Gastrocnemius medialis (tissue), 4 donors: ENCODE measurements around the gene LHPP. TPM values are rescaled to one million over a fixed set of nuclear protein-coding genes. Genes with fewer than 3 reads are reported as not detected.

Experiments
- ATAC-seq, 2 donors: fragments of 150-250 bp; one replicate each; pipeline ENCODE4 v1.9.1; 2016
- DNase-seq, 2 donors: peaks; one replicate each; pipeline ENCODE4 v3.0.0-alpha.2; 2019
- H3K27ac ChIP-seq, 4 donors: fragments of 200-600 bp; sonication (generic); 1 replicate in 1 of 4; 2 replicates in 3 of 4; pipeline ENCODE4 v1.5.1; 2016 to 2018; ENCODE audit warnings: mild to moderate bottlenecking in 2 of 4, moderate library complexity in 1 of 4
- H3K27me3 ChIP-seq, 3 donors: fragments of 200-600 bp; sonication (generic) in 2 of 3; 1 replicate in 1 of 3; 2 replicates in 2 of 3; pipeline versions ENCODE4 v1.5.1 to v1.6.0; 2016 to 2019; ENCODE audit warnings: mild to moderate bottlenecking in 1 of 3, moderate library complexity in 1 of 3
- H3K36me3 ChIP-seq, 2 donors: fragments of 200-600 bp; sonication (generic) in 1 of 2; one replicate each; pipeline ENCODE4 v1.5.1; 2017 to 2018
- H3K4me1 ChIP-seq, 2 donors: fragments of 200-600 bp; sonication (generic) in 1 of 2; one replicate each; pipeline ENCODE4 v1.5.1; 2016 to 2017; ENCODE audit warnings: mild to moderate bottlenecking in 2 of 2
- H3K4me3 ChIP-seq, 4 donors: fragments of 200-600 bp; sonication (generic) in 3 of 4; 1 replicate in 1 of 4; 2 replicates in 3 of 4; pipeline ENCODE4 v1.5.1; 2016 to 2019; ENCODE audit warnings: mild to moderate bottlenecking in 2 of 4
- H3K9me3 ChIP-seq, 3 donors: fragments of 200-600 bp; sonication (generic) in 2 of 3; 1 replicate in 1 of 3; 2 replicates in 2 of 3; pipeline ENCODE4 v1.5.1; 2016 to 2019
- CTCF ChIP-seq, 5 experiments: fragments of 450-650 bp in 3 of 5; fragments of 200-600 bp in 2 of 5; sonication (generic) in 2 of 5; IDR thresholded peaks in 4 of 5; conservative IDR thresholded peaks in 1 of 5; 1 replicate in 4 of 5; 2 replicates in 1 of 5; pipeline ENCODE4 v1.5.1; 2016 to 2019; ENCODE audit warnings: antibody characterized with exemption in 5 of 5, mild to moderate bottlenecking in 3 of 5, moderate library complexity in 3 of 5
- POLR2A ChIP-seq, 2 donors: fragments of 450-650 bp; IDR thresholded peaks; one replicate each; pipeline ENCODE4 v1.6.1; 2017; ENCODE audit warnings: antibody characterized with exemption in 2 of 2, mild to moderate bottlenecking in 2 of 2, moderate library complexity in 2 of 2
- in situ Hi-C, 4 donors: fragments of 200-750 bp; cut with MboI; loops; one replicate each; pipeline versions ENCODE4 v1.15.0 to v1.8.0; 2017; ENCODE audit warnings: low sequenced_read_pairs in 4 of 4
- intact Hi-C: fragments of 100-400 bp; cut with DNase I; formaldehyde crosslinking; loops from one replicate; pipeline ENCODE4 v1.15.1; 2023; ENCODE audit warnings: low total_unique reads
- total RNA-seq, 4 donors: library from RNA; depleted of rRNA; stranded (reverse); fragments of >200 nt; gene quantifications; one replicate each; pipeline versions ENCODE4 v1.1.0 to v1.2.3, GENCODE V29; 2016

Gene LHPP
- total RNA-seq, 4 donors from 2014 or later: 4.9 to 16.0 (median 12.2) TPM

- Histone ChIP-seq H3K27me3 (no peaks in the 10 kb centered on the region), H3K27ac (no peak overlapping the region), H3K9me3 (peaks cover 0 to 5% (median 0%) of the 10 kb centered on the region in 3 donors), H3K4me3 (no peak overlapping the region), H3K36me3 (no peaks in the 10 kb centered on the region), H3K4me1 (no peaks in the 10 kb centered on the region)
- in situ Hi-C loops (no loop called here), intact Hi-C loops (no loop called here)
- TF ChIP-seq POLR2A (IDR thresholded peaks at IDR 0.05) (no peak), CTCF (IDR thresholded peaks at IDR 0.05 in 4 of 5, conservative IDR thresholded peaks at IDR 0.05 in 1 of 5) (no peak)
- ATAC-seq (no peak), DNase-seq (no peak)
Observed at GRCh38 chr10:124482236-124482800, 20.7 kb downstream of the LHPP start.

GRCh38 chr10:124482876-124483275, 21.3 kb downstream of the LHPP start:
- H3K9me3 ChIP-seq: peaks cover 0 to 5% (median 0%) of the 10 kb centered on the region in 3 donors
- in situ Hi-C loops (no loop called here), intact Hi-C loops (no loop called here)
- H3K27ac ChIP-seq: no peak overlapping the region
- H3K27me3 ChIP-seq: no peaks in the 10 kb centered on the region
- H3K36me3 ChIP-seq: no peaks in the 10 kb centered on the region
- ATAC-seq (no peak), DNase-seq (no peak)
- no peak for TF ChIP-seq CTCF (IDR thresholded peaks at IDR 0.05 in 4 of 5, conservative IDR thresholded peaks at IDR 0.05 in 1 of 5)
- TF ChIP-seq POLR2A (IDR thresholded peaks at IDR 0.05): no peak
- no peak overlapping the region for H3K4me3 ChIP-seq
- H3K4me1 ChIP-seq: no peaks in the 10 kb centered on the region

- intact Hi-C loops: no loop called here
- ATAC-seq: no peak
- no peaks in the 10 kb centered on the region for H3K36me3 ChIP-seq
- peaks cover 0 to 5% (median 0%) of the 10 kb centered on the region in 3 donors for H3K9me3 ChIP-seq
- no peaks in the 10 kb centered on the region for H3K4me1 ChIP-seq
- no peak for DNase-seq
- TF ChIP-seq CTCF (IDR thresholded peaks at IDR 0.05 in 4 of 5, conservative IDR thresholded peaks at IDR 0.05 in 1 of 5) (no peak), POLR2A (IDR thresholded peaks at IDR 0.05) (no peak)
- in situ Hi-C loops: no loop called here
- H3K27me3 ChIP-seq: no peaks in the 10 kb centered on the region
- H3K27ac ChIP-seq: no peak overlapping the region
- no peak overlapping the region for H3K4me3 ChIP-seq
Observed at GRCh38 chr10:124484031-124484430, 22.4 kb downstream of the LHPP start.

- intact Hi-C loops (no loop called here), in situ Hi-C loops (no loop called here)
- H3K4me1 ChIP-seq: no peaks in the 10 kb centered on the region
- no peak for TF ChIP-seq CTCF (IDR thresholded peaks at IDR 0.05 in 4 of 5, conservative IDR thresholded peaks at IDR 0.05 in 1 of 5)
- TF ChIP-seq POLR2A (IDR thresholded peaks at IDR 0.05): no peak
- no peak for ATAC-seq
- H3K9me3 ChIP-seq: peaks cover 0 to 5% (median 0%) of the 10 kb centered on the region in 3 donors
- H3K4me3 ChIP-seq: no peak overlapping the region
- no peak overlapping the region for H3K27ac ChIP-seq
- no peaks in the 10 kb centered on the region for H3K27me3 ChIP-seq
- DNase-seq: no peak
- H3K36me3 ChIP-seq: no peaks in the 10 kb centered on the region
Observed at GRCh38 chr10:124484661-124485060, 23.0 kb downstream of the LHPP start.

GRCh38 chr10:124486635-124487034, 25.0 kb downstream of the LHPP start:
- Histone ChIP-seq H3K27ac (no peak overlapping the region), H3K27me3 (no peaks in the 10 kb centered on the region), H3K4me1 (no peaks in the 10 kb centered on the region), H3K36me3 (no peaks in the 10 kb centered on the region), H3K9me3 (peaks cover 0 to 5% (median 0%) of the 10 kb centered on the region in 3 donors), H3K4me3 (no peak overlapping the region)
- in situ Hi-C loops (no loop called here), intact Hi-C loops (no loop called here)
- ATAC-seq (no peak), DNase-seq (no peak)
- TF ChIP-seq POLR2A (IDR thresholded peaks at IDR 0.05) (no peak), CTCF (IDR thresholded peaks at IDR 0.05 in 4 of 5, conservative IDR thresholded peaks at IDR 0.05 in 1 of 5) (no peak)
